MM.1S (cell line): ENCODE data around the gene WNT10A.

Source experiments
- CTCF ChIP-seq: fragments of 300-600 bp; sonication (generic); IDR thresholded peaks from 2 replicates; pipeline ENCODE4 v1.5.1; 2016; ENCODE audit warnings: antibody characterized with exemption, low read length, mixed read lengths
- EZH2 ChIP-seq: fragments of 300-600 bp; sonication (generic); optimal IDR thresholded peaks from 2 replicates; pipeline ENCODE3; 2017; ENCODE audit warnings: low read depth, mild to moderate bottlenecking, antibody characterized with exemption, low read length, mixed read lengths
- EZH2phosphoT487 ChIP-seq: fragments of 300-600 bp; sonication (generic); IDR thresholded peaks from 2 replicates; pipeline ENCODE4 v1.6.1; 2018; ENCODE audit warnings: antibody characterized with exemption, low read length

DNA sequence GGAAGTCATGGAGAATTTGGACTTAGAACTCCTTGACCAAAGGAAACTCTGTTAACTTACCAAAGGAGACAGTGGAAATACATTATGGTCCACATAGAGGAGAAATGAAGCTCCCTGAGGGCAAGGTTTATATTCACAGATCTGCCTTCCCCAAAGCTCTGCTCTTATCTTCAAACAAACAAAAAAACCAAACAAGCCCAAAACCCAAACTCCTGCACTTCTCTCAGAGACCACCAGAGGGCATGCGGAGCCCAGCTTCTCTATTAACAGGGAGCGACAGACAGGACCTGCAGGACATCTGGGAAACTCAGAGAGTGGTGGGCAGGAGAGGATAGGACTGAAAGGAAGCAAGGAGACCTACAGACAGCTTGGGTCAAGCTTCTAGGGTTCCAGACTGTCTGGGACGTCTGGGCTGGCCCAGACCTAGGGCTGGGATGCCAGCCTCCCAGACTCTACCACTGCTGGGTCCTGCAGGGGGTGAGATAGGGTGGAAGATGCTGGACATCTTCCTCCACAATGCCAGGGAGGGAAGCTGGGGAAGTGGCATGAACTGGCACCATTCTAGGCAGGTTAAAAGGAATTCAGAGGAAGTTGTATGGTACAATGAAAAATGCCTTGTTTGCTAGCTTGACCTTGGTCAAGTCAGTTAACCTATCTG lies 4.0 kb upstream of the WNT10A start:
- TF ChIP-seq CTCF (peak; percentile 98), EZH2 (no peak), EZH2phosphoT487 (no peak)
